Right lobe of liver (tissue), 6 donors: ENCODE data around the gene FLVCR2. TPM values are rescaled to one million over a fixed set of nuclear protein-coding genes. Genes with fewer than 3 reads are reported as not detected.

Experiments used
- ATAC-seq, 4 donors: fragments of 200-7000 bp; cut with Tn5 transposase; one replicate each; pipeline ENCODE4 v1.9.1; 2020; ENCODE audit warnings: mild to moderate bottlenecking in 4 of 4, moderate library complexity in 4 of 4
- DNase-seq, 3 donors: peaks; one replicate each; pipeline ENCODE4 v3.0.0-alpha.2; 2020
- H3K27ac ChIP-seq, 3 donors: fragments of 200-600 bp; one replicate each; pipeline ENCODE4 v1.8.0; 2022
- H3K27me3 ChIP-seq, 2 donors: fragments of 200-600 bp; one replicate each; pipeline ENCODE4 v1.8.0; 2022
- H3K36me3 ChIP-seq, 4 donors: fragments of 200-600 bp; sonication (generic) in 1 of 4; one replicate each; pipeline versions ENCODE4 v1.5.1 to v1.8.0; 2017 to 2022; ENCODE audit warnings: control low read depth in 1 of 4
- H3K4me1 ChIP-seq, 4 donors: fragments of 200-600 bp; sonication (generic) in 1 of 4; one replicate each; pipeline versions ENCODE4 v1.5.1 to v1.8.0; 2017 to 2022; ENCODE audit warnings: control low read depth in 1 of 4
- H3K4me3 ChIP-seq, 3 donors: fragments of 200-600 bp; one replicate each; pipeline ENCODE4 v1.8.0; 2022
- H3K9me3 ChIP-seq, 4 donors: fragments of 200-600 bp; sonication (generic) in 1 of 4; one replicate each; pipeline versions ENCODE4 v1.5.1 to v1.8.0; 2017 to 2022; ENCODE audit warnings: control low read depth in 1 of 4
- POLR2A ChIP-seq: fragments of 450-650 bp; IDR thresholded peaks from one replicate; pipeline ENCODE4 v1.6.1; 2017; ENCODE audit warnings: antibody characterized with exemption, mild to moderate bottlenecking
- WGBS: methylation state at CpG from one replicate; pipeline ENCODE4 v1.1.6; 2018; ENCODE audit warnings: low coverage, low lambda C conversion rate; ENCODE audit not compliant: insufficient coverage; ENCODE audit errors: missing lambda C conversion rate; 5-methylcytosine and 5-hydroxymethylcytosine counted together
- intact Hi-C, 2 donors: fragments of 100-400 bp; cut with DNase I; formaldehyde crosslinking; loops; one replicate each; pipeline versions ENCODE4 v1.11.2 to v1.14.1; 2022
- total RNA-seq, 6 experiments: library from RNA; depleted of rRNA in 2 of 6; stranded (reverse); fragments of >200 nt in 2 of 6; fragmentation: NEBNext Ultra II Directional in 3 of 6; extraction: Animal tissue kit (Norgen Biotek cat#: 25700) in 3 of 6; gene quantifications; one replicate each; pipeline versions ENCODE4 v1.1.0 to v1.2.4, GENCODE V29; 2016 to 2023
- TF ChIP-seq, protein P1 (sequence below), 4 donors: fragments of 200-600 bp in 3 of 4; fragments of 450-650 bp in 1 of 4; IDR thresholded peaks; one replicate each; pipeline versions ENCODE4 v1.5.1 to v1.8.0; 2016 to 2022; ENCODE audit warnings: antibody characterized with exemption in 4 of 4, mild to moderate bottlenecking in 2 of 4
- donor health status: DM: no; HTN: yes; CAD: no.
- donor health status: DM: no; HTN: no; CAD: no.
- donor health status: DM: no; HTN: no; CAD: no.
- donor health status: DM: no; HTN: yes; CAD: no.
- donor health status: DM: no; HTN: yes; CAD: no.

FLVCR2 gene
- total RNA-seq, 6 experiments from 2014 or later: 17.0 to 42.8 (median 27.8) TPM

DNA sequence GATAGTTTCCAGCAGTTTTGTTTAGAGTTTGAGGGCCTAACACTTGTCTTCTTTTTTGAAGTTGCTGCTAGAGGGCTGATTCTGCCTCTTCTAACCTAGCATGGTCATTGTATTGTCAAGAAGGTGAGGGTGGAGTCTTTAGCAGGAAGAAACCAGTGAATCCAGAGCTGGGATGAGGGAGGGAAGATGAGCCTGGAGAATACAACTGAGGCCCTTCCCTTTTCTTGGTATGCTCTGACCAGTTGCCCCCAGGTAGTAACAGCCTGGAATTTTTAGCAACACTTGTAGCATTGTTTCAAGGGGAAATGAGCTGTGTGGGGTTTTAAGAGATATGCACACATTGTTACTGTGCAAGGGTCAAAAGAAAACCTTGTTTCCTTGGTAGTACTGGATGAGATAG is 9.0 kb downstream of the FLVCR2 start:
- Histone ChIP-seq H3K4me1 (peaks cover 0 to 14% (median 0%) of the 10 kb centered on the region in 4 donors), H3K4me3 (no peak overlapping the region), H3K9me3 (no peaks in the 10 kb centered on the region), H3K27ac (no peak overlapping the region), H3K27me3 (no peaks in the 10 kb centered on the region), H3K36me3 (peaks cover 0 to 2% (median 0%) of the 10 kb centered on the region in 4 donors)
- intact Hi-C loops: no loop called here
- DNase-seq: no peak
- TF ChIP-seq POLR2A: no peak
- TF ChIP-seq, protein P1, sequence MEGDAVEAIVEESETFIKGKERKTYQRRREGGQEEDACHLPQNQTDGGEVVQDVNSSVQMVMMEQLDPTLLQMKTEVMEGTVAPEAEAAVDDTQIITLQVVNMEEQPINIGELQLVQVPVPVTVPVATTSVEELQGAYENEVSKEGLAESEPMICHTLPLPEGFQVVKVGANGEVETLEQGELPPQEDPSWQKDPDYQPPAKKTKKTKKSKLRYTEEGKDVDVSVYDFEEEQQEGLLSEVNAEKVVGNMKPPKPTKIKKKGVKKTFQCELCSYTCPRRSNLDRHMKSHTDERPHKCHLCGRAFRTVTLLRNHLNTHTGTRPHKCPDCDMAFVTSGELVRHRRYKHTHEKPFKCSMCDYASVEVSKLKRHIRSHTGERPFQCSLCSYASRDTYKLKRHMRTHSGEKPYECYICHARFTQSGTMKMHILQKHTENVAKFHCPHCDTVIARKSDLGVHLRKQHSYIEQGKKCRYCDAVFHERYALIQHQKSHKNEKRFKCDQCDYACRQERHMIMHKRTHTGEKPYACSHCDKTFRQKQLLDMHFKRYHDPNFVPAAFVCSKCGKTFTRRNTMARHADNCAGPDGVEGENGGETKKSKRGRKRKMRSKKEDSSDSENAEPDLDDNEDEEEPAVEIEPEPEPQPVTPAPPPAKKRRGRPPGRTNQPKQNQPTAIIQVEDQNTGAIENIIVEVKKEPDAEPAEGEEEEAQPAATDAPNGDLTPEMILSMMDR (IDR thresholded peaks at IDR 0.05): no peak
- ATAC-seq: no peak

DNA sequence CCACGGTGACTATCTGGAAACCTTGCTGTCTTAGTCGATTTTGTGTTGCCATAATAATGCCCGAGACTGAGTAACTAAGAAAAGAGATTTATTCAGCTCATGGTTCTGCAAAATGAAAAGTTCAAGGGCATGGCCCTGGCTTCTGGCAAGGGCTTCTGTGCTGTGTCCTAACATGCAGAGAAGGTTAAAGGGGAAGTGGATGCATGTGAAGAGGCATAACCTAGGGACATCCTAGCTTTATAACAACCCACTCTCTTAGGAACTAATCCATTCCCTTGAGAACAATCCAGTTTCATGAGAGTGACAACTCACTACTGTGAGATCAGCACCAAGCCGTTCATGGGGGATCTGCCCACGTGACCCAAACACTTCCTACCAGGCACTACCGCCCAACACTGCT is 11.5 kb downstream of the FLVCR2 start:
- Histone ChIP-seq H3K27ac (no peak overlapping the region), H3K9me3 (no peaks in the 10 kb centered on the region), H3K4me3 (no peak overlapping the region), H3K36me3 (peaks cover 0 to 2% (median 0%) of the 10 kb centered on the region in 4 donors), H3K4me1 (peaks cover 0 to 21% (median 4%) of the 10 kb centered on the region in 4 donors), H3K27me3 (no peaks in the 10 kb centered on the region)
- WGBS: 54% methylated on average over 3 of the region's 6 CpGs
- ATAC-seq: peak; percentile 28 to 57 (median 48)
- intact Hi-C loops: no loop called here
- no peak for TF ChIP-seq POLR2A
- TF ChIP-seq, protein P1 (IDR thresholded peaks at IDR 0.05): no peak
- no peak for DNase-seq

DNA sequence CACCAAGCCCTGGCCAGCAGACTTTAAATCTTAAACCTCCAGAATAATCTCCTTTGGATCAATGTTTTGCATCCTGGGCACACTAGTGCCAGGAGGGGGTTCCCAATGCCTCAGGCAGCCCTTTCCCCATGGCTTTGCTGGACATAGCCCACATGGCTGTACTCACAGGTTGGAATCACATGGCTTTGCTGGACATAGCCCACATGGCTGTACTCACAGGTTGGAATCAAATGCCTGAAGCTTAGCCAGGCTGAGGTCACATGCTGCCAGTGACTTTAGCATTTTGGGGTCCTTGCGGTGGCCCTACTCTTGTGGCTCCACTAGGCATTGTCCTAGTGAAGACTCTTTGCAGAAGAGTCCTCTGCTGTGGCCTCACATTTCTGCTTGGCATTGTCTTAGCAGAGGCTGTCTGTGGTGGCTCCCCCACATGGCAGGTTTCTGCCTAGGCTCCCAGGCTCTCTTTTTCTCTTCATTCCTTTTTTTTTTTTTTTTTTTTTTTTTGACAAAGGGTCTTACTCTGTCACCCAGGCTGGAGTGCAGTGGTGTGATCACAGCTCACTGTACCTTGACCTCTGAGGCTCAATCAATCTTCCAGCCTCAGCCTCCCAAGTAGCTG is 13.0 kb downstream of the FLVCR2 start:
- intact Hi-C loops: no loop called here
- 100% methylated on average over 1 of the region's 1 CpG for WGBS

DNA sequence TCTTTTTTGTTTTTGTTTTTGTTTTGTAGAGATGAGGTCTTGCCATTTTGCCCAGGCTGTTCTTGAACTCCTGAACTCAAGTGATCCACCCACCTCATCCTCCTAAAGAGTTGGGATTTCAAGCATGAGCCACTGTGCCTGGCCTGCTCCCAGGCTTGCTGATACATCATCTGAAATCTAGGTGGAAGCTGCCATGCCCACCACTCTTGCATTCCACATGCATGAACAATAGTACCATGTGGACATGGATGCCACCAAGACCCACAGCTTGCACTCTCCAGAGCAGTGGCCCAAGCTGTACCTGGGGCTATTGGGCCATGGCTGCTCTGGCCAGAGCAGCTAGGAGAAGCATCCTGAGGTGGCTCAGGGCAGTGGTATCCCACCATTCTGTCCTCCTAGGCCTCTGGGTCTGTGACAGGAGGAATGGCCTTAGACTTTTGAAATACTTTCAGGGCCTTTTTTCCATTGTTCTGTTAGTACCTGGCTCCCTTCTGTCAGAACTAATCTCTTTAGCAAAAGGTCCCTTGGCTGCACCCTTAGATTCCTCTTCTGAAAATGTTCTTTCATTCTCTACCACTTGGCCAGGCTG is 13.7 kb downstream of the FLVCR2 start:
- Histone ChIP-seq H3K4me3 (no peak overlapping the region), H3K27me3 (no peaks in the 10 kb centered on the region), H3K27ac (no peak overlapping the region), H3K36me3 (peaks cover 0 to 2% (median 0%) of the 10 kb centered on the region in 4 donors), H3K9me3 (no peaks in the 10 kb centered on the region), H3K4me1 (peaks cover 0 to 34% (median 4%) of the 10 kb centered on the region in 4 donors)
- TF ChIP-seq POLR2A: no peak
- TF ChIP-seq, protein P1 (IDR thresholded peaks at IDR 0.05): no peak
- intact Hi-C loops: no loop called here
- ATAC-seq (no peak), DNase-seq (no peak)

More for the DNA sequence above, 13.0 kb downstream of the FLVCR2 start:
- no peak overlapping the region for H3K4me3 ChIP-seq
- no peaks in the 10 kb centered on the region for H3K9me3 ChIP-seq
- H3K27ac ChIP-seq: no peak overlapping the region
- peaks cover 0 to 2% (median 0%) of the 10 kb centered on the region in 4 donors for H3K36me3 ChIP-seq
- DNase-seq: no peak
- H3K27me3 ChIP-seq: no peaks in the 10 kb centered on the region
- H3K4me1 ChIP-seq: peaks cover 0 to 34% (median 4%) of the 10 kb centered on the region in 4 donors
- TF ChIP-seq POLR2A: no peak
- TF ChIP-seq, protein P1 (IDR thresholded peaks at IDR 0.05): no peak
- peak in 3 of 4 donors; percentile 22 to 36 (median 33) for ATAC-seq
